ENCODE results near the gene RB1.
"Not testable (repeated sequence)": the region's sequence is repeated elsewhere in the genome, so short reads cannot be mapped to it uniquely, and the experiment has no call there.

RB1 gene

GRCh38 chr13:48299591-48299990 lies 4.0 kb upstream of the RB1 start:
- no peak for DNase-seq

- no peak for DNase-seq
Measured at GRCh38 chr13:48302871-48303358, 636 bp upstream of the RB1 start.

GRCh38 chr13:48304143-48304876 lies 759 bp downstream of the RB1 start:
- no peak for DNase-seq

GRCh38 chr13:48311223-48311622 lies 7.7 kb downstream of the RB1 start:
- no peak for DNase-seq

- no peak for DNase-seq
Measured at GRCh38 chr13:48315969-48316650, 12.6 kb downstream of the RB1 start.

- no peak for DNase-seq
Measured at GRCh38 chr13:48316826-48317510, 13.4 kb downstream of the RB1 start.

GRCh38 chr13:48317511-48318376 lies 14.2 kb downstream of the RB1 start:
- DNase-seq: no peak

- DNase-seq: no peak
Measured at GRCh38 chr13:48318377-48318811, 14.8 kb downstream of the RB1 start.

GRCh38 chr13:48318821-48319511 lies 15.4 kb downstream of the RB1 start:
- no peak for DNase-seq

GRCh38 chr13:48319531-48320398 lies 16.2 kb downstream of the RB1 start:
- no peak for DNase-seq

- DNase-seq: no peak
Measured at GRCh38 chr13:48320399-48320790, 16.8 kb downstream of the RB1 start.

- no peak for DNase-seq
Measured at GRCh38 chr13:48320891-48321510, 17.4 kb downstream of the RB1 start.

GRCh38 chr13:48322294-48322693 lies 18.7 kb downstream of the RB1 start:
- DNase-seq: no peak

GRCh38 chr13:48333976-48334375 lies 30.4 kb downstream of the RB1 start:
- no peak for DNase-seq

GRCh38 chr13:48334534-48335127 lies 31.1 kb downstream of the RB1 start:
- DNase-seq: no peak

GRCh38 chr13:48339198-48339597 lies 35.6 kb downstream of the RB1 start:
- not testable (repeated sequence) for DNase-seq

GRCh38 chr13:48344264-48344663 lies 40.7 kb downstream of the RB1 start:
- no peak for DNase-seq

- DNase-seq: no peak
Measured at GRCh38 chr13:48346583-48346982, 43.0 kb downstream of the RB1 start.

- DNase-seq: no peak
Measured at GRCh38 chr13:48349525-48349924, 46.0 kb downstream of the RB1 start.

- no peak for DNase-seq
Measured at GRCh38 chr13:48353590-48353989, 50.0 kb downstream of the RB1 start.

Data from NCI-H1436 treated with DMSO at 0.1 percent for 48 hours (cell line).